SU-DHL-6 (cell line): ENCODE data around the gene TSPAN31.
A peak's percentile ranks its signal among the peaks of the same experiment; 100 is the strongest.

Experiments
- H2AFZ ChIP-seq: fragments of 200-600 bp; sonication (generic); 2 replicates; pipeline ENCODE4 v1.6.1; 2014; ENCODE audit warnings: low read depth, mild to moderate bottlenecking, moderate library complexity, mixed read lengths, antibody characterized with exemption, low read length; ENCODE audit not compliant: severe bottlenecking
- H3F3A ChIP-seq: fragments of 200-600 bp; shearing (Covaris generic); 2 replicates; pipeline ENCODE4 v1.6.0; 2016; ENCODE audit warnings: antibody characterized with exemption, mild to moderate bottlenecking; ENCODE audit not compliant: insufficient read depth
- H3K27ac ChIP-seq: fragments of 200-600 bp; sonication (generic); 2 replicates; pipeline ENCODE4 v1.5.1; 2016; ENCODE audit warnings: low read depth, mild to moderate bottlenecking, low read length, moderate library complexity, mixed read lengths
- H3K27me3 ChIP-seq: fragments of 200-600 bp; sonication (generic), shearing (Covaris generic); 2 replicates; pipeline ENCODE4 v1.6.0; 2014; ENCODE audit warnings: mild to moderate bottlenecking, low read length
- H3K36me3 ChIP-seq: fragments of 200-600 bp; sonication (generic); 2 replicates; pipeline ENCODE4 v1.6.1; 2014; ENCODE audit warnings: mild to moderate bottlenecking, low read length, mixed read lengths
- H3K4me2 ChIP-seq: fragments of 300-600, 200-600 bp; shearing (Covaris generic), sonication (generic); 2 replicates; pipeline ENCODE4 v1.6.0; 2014; ENCODE audit warnings: low read length, low read depth, mild to moderate bottlenecking; ENCODE audit not compliant: poor library complexity, severe bottlenecking
- H3K4me3 ChIP-seq: fragments of 200-600 bp; sonication (generic); 2 replicates; pipeline ENCODE4 v1.5.1; 2014; ENCODE audit warnings: antibody characterized with exemption, low read length, mild to moderate bottlenecking, mixed read lengths; ENCODE audit not compliant: insufficient read depth, poor library complexity, severe bottlenecking
- H3K79me2 ChIP-seq: fragments of 200-600 bp; sonication (generic); 2 replicates; pipeline ENCODE4 v1.6.1; 2014; ENCODE audit warnings: mild to moderate bottlenecking, low read length, moderate library complexity; ENCODE audit not compliant: insufficient read depth
- H3K9ac ChIP-seq: fragments of 200-600 bp; sonication (generic); 2 replicates; pipeline ENCODE4 v1.7.0; 2014; ENCODE audit warnings: mild to moderate bottlenecking, low read length
- H3K9me2 ChIP-seq: fragments of 200-600 bp; sonication (generic); replicated peaks from 2 replicates; pipeline ENCODE4 v1.6.1; 2014; ENCODE audit warnings: low read length; ENCODE audit not compliant: insufficient read depth
- H3K9me3 ChIP-seq: fragments of 200-600 bp; sonication (generic); 2 replicates; pipeline ENCODE4 v1.6.1; 2014; ENCODE audit warnings: low read length, mixed read lengths; ENCODE audit not compliant: insufficient read depth
- H4K20me1 ChIP-seq: fragments of 200-600 bp; sonication (generic); 2 replicates; pipeline ENCODE4 v1.6.1; 2014; ENCODE audit warnings: low read depth, mild to moderate bottlenecking, antibody characterized with exemption, low read length, moderate library complexity, mixed read lengths
- CTCF ChIP-seq: fragments of 200-600 bp; sonication (generic); IDR thresholded peaks from one replicate; pipeline ENCODE4 v1.5.1; 2017; ENCODE audit warnings: antibody characterized with exemption, mild to moderate bottlenecking, low read length, moderate library complexity; ENCODE audit not compliant: insufficient read depth, poor library complexity, severe bottlenecking
- EZH2phosphoT487 ChIP-seq: fragments of 200-600 bp; sonication (generic), shearing (Covaris generic); conservative IDR thresholded peaks from 2 replicates; pipeline ENCODE4 v1.6.1; 2018; ENCODE audit warnings: mild to moderate bottlenecking, antibody characterized with exemption, low read length, moderate library complexity, mixed read lengths

The TSPAN31 gene

GRCh38 chr12:57745485-57745881 is 644 bp downstream of the TSPAN31 start:
- Histone ChIP-seq H3F3A (peaks cover 32% of the 10 kb centered on the region), H3K27ac (peak overlapping the region; percentile 76), H3K4me3 (peak overlapping the region; percentile 68), H3K36me3 (peaks cover 10% of the 10 kb centered on the region; the same call in 1 of the 2 replicates), H3K9ac (peak overlapping the region; percentile 74), H3K9me3 (no peaks in the 10 kb centered on the region), H3K27me3 (no peaks in the 10 kb centered on the region), H4K20me1 (no peaks in the 10 kb centered on the region), H2AFZ (no peak overlapping the region), H3K79me2 (peaks cover 12% of the 10 kb centered on the region), H3K9me2 (no peaks in the 10 kb centered on the region), H3K4me2 (peak overlapping the region; percentile 87)
- TF ChIP-seq EZH2phosphoT487 (no peak), CTCF (no peak)

- no peak overlapping the region for H2AFZ ChIP-seq
- TF ChIP-seq CTCF (no peak), EZH2phosphoT487 (no peak)
- no peaks in the 10 kb centered on the region for H3K9me2 ChIP-seq
- H3F3A ChIP-seq = peaks cover 32% of the 10 kb centered on the region
- H4K20me1 ChIP-seq = no peaks in the 10 kb centered on the region
- peaks cover 17% of the 10 kb centered on the region for H3K79me2 ChIP-seq
- H3K4me3 ChIP-seq = no peak overlapping the region
- H3K9ac ChIP-seq = peak overlapping the region; percentile 74; the same call in 1 of the 2 replicates
- peaks cover 10% of the 10 kb centered on the region; the same call in 1 of the 2 replicates for H3K36me3 ChIP-seq
- H3K27ac ChIP-seq = no peak overlapping the region
- H3K4me2 ChIP-seq = peak overlapping the region; percentile 87
- no peaks in the 10 kb centered on the region for H3K9me3 ChIP-seq
- H3K27me3 ChIP-seq = no peaks in the 10 kb centered on the region
Observed at GRCh38 chr12:57746025-57746424, 1.2 kb downstream of the TSPAN31 start.

GRCh38 chr12:57749061-57749460 is 4.2 kb downstream of the TSPAN31 start:
- Histone ChIP-seq H3K9me3 (no peaks in the 10 kb centered on the region), H2AFZ (no peak overlapping the region), H4K20me1 (no peaks in the 10 kb centered on the region), H3K79me2 (peaks cover 28% of the 10 kb centered on the region), H3K9ac (no peak overlapping the region), H3K27me3 (no peaks in the 10 kb centered on the region), H3K4me2 (no peak overlapping the region), H3F3A (peaks cover 36% of the 10 kb centered on the region), H3K36me3 (peaks cover 10% of the 10 kb centered on the region; the same call in 1 of the 2 replicates), H3K27ac (no peak overlapping the region), H3K9me2 (no peaks in the 10 kb centered on the region), H3K4me3 (no peak overlapping the region)
- no peak for TF ChIP-seq CTCF
- no peak for TF ChIP-seq EZH2phosphoT487
